Right lung (tissue), 5 donors: ENCODE measurements around the gene DOK7. TPM values are rescaled to one million over a fixed set of nuclear protein-coding genes. Genes with fewer than 3 reads are reported as not detected.

Experiments used
- DNase-seq, 2 donors: peaks; one replicate each; pipeline ENCODE4 v3.0.0-alpha.2; 2013
- polyA plus RNA-seq, 5 donors: library from polyadenylated mRNA; unstranded; fragments of 120-200 nt; gene quantifications; one replicate each; pipeline versions ENCODE4 v1.2.1 to v1.2.3, GENCODE V29; 2013; ENCODE audit warnings: inconsistent platforms in 1 of 5, low replicate concordance in 1 of 5; ENCODE audit not compliant: insufficient read length in 5 of 5, insufficient read depth in 1 of 5

DOK7 gene
- polyA plus RNA-seq, 5 donors: 0.31 to 2.2 (median 0.59) TPM

DNA sequence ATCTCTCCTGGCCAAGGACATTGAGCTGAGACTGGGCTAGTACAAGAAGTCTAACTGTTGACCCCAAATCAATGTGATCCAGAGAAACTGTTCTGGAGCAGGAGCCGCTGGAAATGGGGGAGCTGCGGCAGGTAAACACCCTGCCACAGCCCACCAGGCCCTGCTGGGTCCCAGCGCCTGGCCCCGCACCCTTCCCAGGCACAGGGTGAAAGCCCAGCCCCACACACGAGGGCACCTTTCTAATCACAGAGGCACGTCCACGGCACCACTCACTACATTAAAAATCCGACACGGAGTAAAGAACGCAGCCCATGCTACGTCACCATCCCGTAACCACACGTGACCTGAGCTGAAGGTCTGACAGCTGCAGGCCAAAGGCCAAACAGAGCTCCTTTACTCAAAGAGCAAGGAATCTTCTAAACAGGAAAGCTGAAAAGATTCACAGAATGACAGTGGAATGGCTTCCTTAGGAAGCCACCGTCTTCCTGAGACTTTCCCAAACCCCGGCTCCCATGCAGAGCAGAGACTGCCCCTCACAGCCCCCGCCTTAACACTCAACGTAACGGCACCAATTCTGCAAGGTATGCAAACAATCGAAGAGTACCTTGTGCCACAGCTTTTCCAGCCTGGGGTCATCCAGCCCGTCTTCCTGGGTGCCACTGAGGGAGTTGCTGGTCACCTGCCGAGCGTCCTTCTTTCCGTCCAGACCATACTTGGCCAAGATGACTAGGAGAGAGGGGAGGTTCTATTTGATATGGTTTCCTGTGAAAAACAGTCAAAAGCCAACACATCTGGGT, 56.6 kb downstream of the DOK7 start:
- no peak for DNase-seq

DNA sequence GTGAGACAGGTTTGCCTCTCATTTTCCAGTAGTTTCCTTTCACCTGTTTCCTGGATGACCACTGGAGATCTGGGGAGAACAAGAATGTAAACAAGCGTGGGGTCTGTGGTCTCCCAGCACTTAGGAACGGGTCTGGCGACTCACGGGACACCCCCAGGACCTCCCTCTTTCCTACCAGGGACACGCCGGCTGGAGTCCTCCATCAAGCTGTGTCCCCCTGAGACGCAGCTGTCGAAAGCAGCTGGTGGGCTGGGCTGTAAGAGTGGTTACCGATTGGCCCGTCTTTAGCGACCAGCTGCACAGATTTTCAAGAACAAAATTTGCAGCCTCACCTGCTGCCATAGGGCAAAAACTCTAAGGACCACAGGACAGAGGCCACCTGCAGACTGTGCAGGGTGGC, 57.2 kb downstream of the DOK7 start:
- no peak for DNase-seq

- DNase-seq: no peak
Observed at GRCh38 chr4:3520796-3521600, 57.9 kb downstream of the DOK7 start.

GRCh38 chr4:3521621-3522325, 58.7 kb downstream of the DOK7 start:
- DNase-seq: no peak

- DNase-seq: no peak
Observed at GRCh38 chr4:3522326-3522640, 59.2 kb downstream of the DOK7 start.

DNA sequence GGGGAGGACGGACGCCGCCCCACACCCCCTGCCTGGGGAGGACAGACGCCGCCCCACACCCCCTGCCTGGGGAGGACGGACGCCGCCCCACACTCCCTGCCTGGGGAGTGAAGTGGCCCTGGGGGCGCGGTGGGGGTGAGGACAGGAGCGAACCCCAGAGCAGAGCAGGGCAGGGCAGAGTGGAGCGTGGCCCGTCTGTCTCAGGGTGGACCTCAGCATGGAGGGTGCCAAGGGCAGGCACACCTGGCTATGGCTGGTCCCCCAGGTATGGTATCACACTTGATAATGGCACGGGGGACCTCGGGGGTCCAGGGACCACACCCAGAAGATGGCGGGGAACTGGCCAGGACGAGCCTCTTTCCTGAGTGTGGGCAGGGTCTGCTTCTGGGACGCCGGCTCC, 59.5 kb downstream of the DOK7 start:
- DNase-seq: no peak

DNA sequence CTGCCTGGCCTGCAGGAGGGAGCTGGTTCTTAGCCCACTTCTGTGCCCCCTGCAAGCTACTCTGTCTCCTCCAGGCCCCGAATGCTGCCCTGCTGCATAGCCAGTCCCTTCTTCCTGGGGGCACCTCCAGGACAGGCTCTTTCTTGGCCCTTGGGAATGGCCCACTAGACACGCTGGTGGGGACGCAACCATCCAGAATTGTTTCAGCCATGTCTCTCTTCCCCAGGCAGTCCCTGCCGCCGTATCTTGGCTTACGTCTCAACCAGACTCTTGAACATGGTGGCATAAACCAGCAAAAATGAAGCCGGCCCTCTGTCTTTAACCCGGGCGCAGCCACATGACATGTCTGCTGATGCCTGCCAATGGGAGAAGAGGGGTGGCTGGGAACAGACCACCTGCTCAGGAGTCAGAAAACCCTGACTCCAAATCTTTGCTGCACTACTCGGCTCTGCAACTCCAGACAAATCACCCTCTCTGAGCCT, 60.1 kb downstream of the DOK7 start:
- no peak for DNase-seq

- no peak for DNase-seq
Observed at GRCh38 chr4:3523628-3524221, 60.6 kb downstream of the DOK7 start.

GRCh38 chr4:3524349-3524748, 61.2 kb downstream of the DOK7 start:
- DNase-seq: no peak

DNA sequence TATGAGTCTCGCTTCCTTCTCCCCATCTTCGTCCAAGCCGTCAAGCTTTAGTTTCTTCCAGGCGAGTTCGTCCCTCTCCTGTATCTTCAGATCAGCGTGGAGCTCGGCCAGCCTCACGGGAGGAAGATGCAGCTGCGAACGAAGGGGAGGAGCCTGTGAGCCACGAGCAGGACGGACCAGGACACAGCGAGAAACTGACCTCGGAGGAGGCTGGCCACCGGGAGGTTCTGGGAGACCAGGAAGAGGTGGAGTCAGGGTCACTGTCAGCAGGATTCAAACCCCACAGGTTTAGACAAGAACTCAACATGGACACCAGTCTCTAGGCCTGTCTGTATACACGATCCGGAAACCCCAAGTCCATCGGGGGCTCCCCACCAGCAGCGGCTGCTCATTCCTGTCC, 61.8 kb downstream of the DOK7 start:
- no peak for DNase-seq

DNA sequence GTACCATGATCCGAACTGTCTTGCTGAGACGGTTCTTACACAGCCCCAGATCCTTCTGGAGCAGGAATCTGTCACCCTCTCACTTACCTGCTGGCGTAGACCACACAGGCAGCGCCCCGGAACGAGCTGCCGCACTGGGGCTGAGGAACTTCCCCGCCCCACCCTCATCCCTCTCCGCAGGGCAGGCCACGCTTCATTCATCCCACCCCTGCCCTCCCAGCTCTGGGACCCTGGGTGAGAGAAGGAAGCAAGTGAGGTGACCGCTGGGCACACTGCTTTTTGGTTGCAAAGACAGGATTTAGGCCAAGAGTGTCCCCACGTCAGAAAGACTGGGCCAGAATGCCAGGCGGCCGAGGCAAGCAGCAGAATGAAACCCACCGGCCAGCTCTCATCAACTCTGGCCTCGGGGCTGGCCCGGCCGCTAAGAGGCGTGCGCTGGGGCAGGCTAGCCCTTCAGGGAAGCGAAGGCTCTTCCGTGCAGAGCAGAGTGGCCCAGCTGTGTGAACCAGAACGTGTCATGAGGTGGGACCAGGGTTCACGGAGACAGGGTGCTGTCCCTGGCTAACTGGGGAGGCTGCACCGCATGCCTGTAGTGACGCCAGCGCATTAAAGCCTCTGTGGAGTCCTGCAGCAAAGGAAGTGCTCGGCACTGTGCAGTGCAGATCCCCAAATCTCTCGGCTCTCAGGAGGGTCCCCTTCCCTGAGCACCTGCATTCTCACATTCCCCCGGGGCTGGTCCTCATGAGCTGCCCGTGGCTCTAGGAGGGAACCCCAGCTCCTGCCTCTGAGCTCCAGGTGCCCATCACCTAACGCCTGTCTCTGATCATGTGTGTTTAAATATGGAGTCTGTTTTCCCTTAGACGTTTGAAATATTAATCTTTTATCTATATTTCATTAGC, 62.7 kb downstream of the DOK7 start:
- DNase-seq: no peak

DNA sequence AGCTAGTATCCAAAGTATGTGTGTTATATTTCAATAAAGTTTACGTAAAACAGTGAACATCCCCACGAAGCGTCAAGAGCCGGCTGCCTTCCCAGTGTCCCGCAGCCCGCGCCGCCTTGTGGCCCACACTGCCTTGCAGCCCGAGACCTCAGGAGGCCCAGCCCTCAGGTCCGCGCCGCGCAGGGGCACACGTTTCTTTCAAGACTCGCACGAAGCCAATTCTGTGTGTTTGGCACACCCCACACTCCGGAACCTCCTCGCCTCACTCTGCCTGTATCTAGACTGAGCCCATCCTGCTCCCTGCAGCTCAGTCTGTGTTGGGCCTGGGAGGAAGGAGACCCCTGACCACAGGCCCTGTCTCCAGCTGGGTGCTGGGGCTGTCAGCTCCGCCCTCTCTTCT, 63.4 kb downstream of the DOK7 start:
- DNase-seq: no peak

- DNase-seq: no peak
Observed at GRCh38 chr4:3527101-3527913, 64.2 kb downstream of the DOK7 start.

- DNase-seq: no peak
Observed at GRCh38 chr4:3527914-3528876, 65.1 kb downstream of the DOK7 start.

DNA sequence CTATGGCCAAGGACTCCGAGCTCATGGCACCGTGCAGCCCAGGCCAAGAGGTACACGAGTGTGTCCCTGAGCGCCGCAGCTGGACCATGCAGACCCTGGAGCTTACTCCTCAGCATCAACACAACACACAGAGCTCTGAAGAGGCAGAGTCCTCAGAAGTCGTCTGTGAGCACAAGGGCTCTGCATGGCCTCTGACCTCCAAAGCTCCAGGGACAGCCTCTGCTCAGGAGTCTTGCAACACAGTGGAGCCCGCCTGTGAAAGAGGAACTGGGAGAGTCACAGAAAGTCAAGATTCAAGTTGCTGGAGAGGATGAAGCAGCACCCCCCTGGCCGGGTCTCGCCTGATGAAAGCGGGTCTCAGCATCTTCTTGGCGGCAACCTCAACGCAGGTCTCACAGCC, 66.3 kb downstream of the DOK7 start:
- DNase-seq: no peak

GRCh38 chr4:3530051-3530450, 66.9 kb downstream of the DOK7 start:
- DNase-seq: no peak

DNA sequence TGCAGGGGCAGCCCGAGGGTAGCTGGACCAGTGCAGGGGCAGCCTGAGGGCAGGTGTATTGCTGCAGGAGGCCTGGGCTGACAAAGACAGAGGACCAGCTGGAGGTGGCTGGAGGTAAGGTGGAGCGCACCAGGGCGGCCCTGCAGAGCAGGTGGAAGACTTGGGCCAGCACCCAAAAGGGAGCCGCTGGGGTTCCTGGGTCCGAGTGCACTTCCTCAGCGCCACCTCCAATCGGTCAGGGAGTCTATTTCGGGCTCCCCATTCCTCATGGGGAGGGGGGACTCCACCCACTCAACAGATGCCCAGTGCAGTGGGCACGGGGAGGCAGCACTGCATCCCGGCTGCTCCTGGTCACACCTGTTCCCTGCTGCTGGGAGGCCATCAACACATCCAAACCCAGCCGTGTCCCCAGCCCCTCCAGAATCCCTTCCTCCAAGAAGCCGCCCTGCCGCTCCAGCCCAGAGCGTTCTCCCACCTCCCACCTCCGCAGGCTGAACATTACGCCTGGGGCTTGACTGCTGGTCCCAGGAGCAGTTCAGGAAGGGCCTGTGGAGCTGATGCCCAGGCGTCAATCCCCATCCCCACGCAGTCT, 67.7 kb downstream of the DOK7 start:
- no peak for DNase-seq

- no peak for DNase-seq
Observed at GRCh38 chr4:3531318-3531878, 68.3 kb downstream of the DOK7 start.
